GM21737 (cell line): ENCODE results near the gene DMRTC2.

ENCODE experiments used
- ATAC-seq: cut with Tn5 transposase; IDR thresholded peaks from one replicate; pipeline ENCODE4 v1.9.1; 2021; ENCODE audit warnings: mild to moderate bottlenecking, moderate library complexity; ENCODE audit not compliant: unreplicated experiment

Gene DMRTC2

GRCh38 chr19:41845001-41845050 is at the start of gene DMRTC2:
DMRTC2 (plus strand) TSS chr19:41845042; CDS start chr19:41847429, 2,387 bp downstream.
- no peak for ATAC-seq

GRCh38 chr19:41796362-41796761 is 48.5 kb upstream of the DMRTC2 start, which contains the start of gene CEACAM3:
CEACAM3 (plus strand) TSS chr19:41796587; CDS start chr19:41796678, 91 bp downstream.
- no peak for ATAC-seq

GRCh38 chr19:41796901-41797300 is 47.9 kb upstream of the DMRTC2 start:
- ATAC-seq = no peak

- ATAC-seq = no peak
Measured at GRCh38 chr19:41799444-41800000, 45.3 kb upstream of the DMRTC2 start.

- no peak for ATAC-seq
Measured at GRCh38 chr19:41801031-41801430, 43.8 kb upstream of the DMRTC2 start.

- no peak for ATAC-seq
Measured at GRCh38 chr19:41801792-41802211, 43.0 kb upstream of the DMRTC2 start.

- no peak for ATAC-seq
Measured at GRCh38 chr19:41802770-41803169, 42.1 kb upstream of the DMRTC2 start.

- ATAC-seq = no peak
Measured at GRCh38 chr19:41804336-41804735, 40.5 kb upstream of the DMRTC2 start.

- no peak for ATAC-seq
Measured at GRCh38 chr19:41807176-41807575, 37.7 kb upstream of the DMRTC2 start.

- ATAC-seq = no peak
Measured at GRCh38 chr19:41808663-41809566, 35.9 kb upstream of the DMRTC2 start.

GRCh38 chr19:41810301-41810700 is 34.5 kb upstream of the DMRTC2 start:
- ATAC-seq = no peak

- ATAC-seq = no peak
Measured at GRCh38 chr19:41811036-41811435, 33.8 kb upstream of the DMRTC2 start.

GRCh38 chr19:41811981-41812380 is 32.9 kb upstream of the DMRTC2 start:
- no peak for ATAC-seq

GRCh38 chr19:41813911-41814310 is 30.9 kb upstream of the DMRTC2 start:
- ATAC-seq = no peak

- no peak for ATAC-seq
Measured at GRCh38 chr19:41815301-41815700, 29.5 kb upstream of the DMRTC2 start.

GRCh38 chr19:41816761-41817160 is 28.1 kb upstream of the DMRTC2 start:
- no peak for ATAC-seq

- no peak for ATAC-seq
Measured at GRCh38 chr19:41821003-41821735, 23.7 kb upstream of the DMRTC2 start.

- no peak for ATAC-seq
Measured at GRCh38 chr19:41837981-41838708, 6.7 kb upstream of the DMRTC2 start.

- no peak for ATAC-seq
Measured at GRCh38 chr19:41839211-41839610, 5.6 kb upstream of the DMRTC2 start.

GRCh38 chr19:41843371-41843770 is 1.5 kb upstream of the DMRTC2 start:
- ATAC-seq = no peak

- ATAC-seq = no peak
Measured at GRCh38 chr19:41844601-41845000, 241 bp upstream of the DMRTC2 start, which contains the start of gene LYPD4. LYPD4 (minus strand) TSS chr19:41844683; CDS start chr19:41839285, 5,398 bp downstream.
